HEK293 (cell line): ENCODE results near the gene INPP5D.

Source experiments
- CTCF ChIA-PET: fragments of 350-600 bp; formaldehyde crosslinking; extraction: SDS; loops from one replicate; lab custom pipeline; 2021; ENCODE audit warnings: antibody characterized with exemption; lab: Yijun Ruan, JAX
- POLR2A ChIA-PET: fragments of 300-600 bp; formaldehyde crosslinking; extraction: SDS; loops from one replicate; lab custom pipeline; 2020; ENCODE audit warnings: antibody characterized with exemption, inconsistent platforms; lab: Yijun Ruan, JAX
- H3K27ac ChIP-seq: fragments of 200-500 bp; sonication (Bioruptor generic); 2 replicates; pipeline ENCODE4 v1.5.1; 2014; ENCODE audit warnings: low read depth, low read length, control low read depth, inconsistent platforms; ENCODE audit errors: extremely low read depth
- H3K36me3 ChIP-seq, 2 experiments: fragments of 200-500 bp in 1 of 2; sonication (Bioruptor generic) in 1 of 2; 1 replicate in 1 of 2; 2 replicates in 1 of 2; pipeline ENCODE4 v1.5.1; 2014 to 2017; ENCODE audit warnings: inconsistent platforms in 2 of 2, low read length in 2 of 2; ENCODE audit not compliant: control insufficient read depth in 2 of 2, insufficient read depth in 1 of 2
- H3K4me1 ChIP-seq: fragments of 200-500 bp; sonication (Bioruptor generic); 2 replicates; pipeline ENCODE4 v1.5.1; 2014; ENCODE audit warnings: mild to moderate bottlenecking, low read length, inconsistent platforms; ENCODE audit not compliant: control insufficient read depth, insufficient read depth
- H3K4me3 ChIP-seq: 2 replicates; pipeline ENCODE4 v1.5.1; 2011; ENCODE audit warnings: low read depth, mild to moderate bottlenecking, control low read depth, low read length, moderate library complexity
- H3K9me3 ChIP-seq: fragments of 200-500 bp; sonication (Bioruptor generic); 2 replicates; pipeline ENCODE4 v1.5.1; 2014; ENCODE audit warnings: low read depth, low read length, inconsistent platforms; ENCODE audit not compliant: control insufficient read depth, insufficient read depth
- GFI1B ChIP-seq: fragments of 450-650 bp; formaldehyde crosslinking; IDR thresholded peaks from 2 replicates; pipeline ENCODE4 v1.5.1; 2016; ENCODE audit warnings: missing biosample characterization, missing genetic modification characterization
- GLIS1 ChIP-seq: fragments of 450-650 bp; formaldehyde crosslinking; IDR thresholded peaks from 2 replicates; pipeline ENCODE4 v1.5.1; 2016; ENCODE audit warnings: missing biosample characterization, missing genetic modification characterization
- HOXC10 ChIP-seq: sonication (generic); formaldehyde crosslinking; IDR thresholded peaks from 2 replicates; pipeline ENCODE4 v1.8.1; 2023; ENCODE audit warnings: mild to moderate bottlenecking, missing genetic modification reagents
- HOXD13 ChIP-seq: sonication (generic); formaldehyde crosslinking; IDR thresholded peaks from 2 replicates; pipeline ENCODE4 v1.8.0; 2022; ENCODE audit warnings: missing genetic modification reagents, borderline replicate concordance
- OSR2 ChIP-seq: fragments of 450-650 bp; formaldehyde crosslinking; IDR thresholded peaks from 2 replicates; pipeline ENCODE4 v1.5.1; 2016; ENCODE audit warnings: missing biosample characterization, missing genetic modification characterization
- RBAK ChIP-seq: fragments of 450-650 bp; formaldehyde crosslinking; IDR thresholded peaks from 2 replicates; pipeline ENCODE4 v1.5.1; 2016; ENCODE audit warnings: missing biosample characterization, missing genetic modification characterization
- SCRT1 ChIP-seq: fragments of 450-650 bp; formaldehyde crosslinking; IDR thresholded peaks from 2 replicates; pipeline ENCODE4 v1.5.1; 2016; ENCODE audit warnings: missing biosample characterization, missing genetic modification characterization, borderline replicate concordance
- ZBTB17 ChIP-seq: fragments of 450-650 bp; formaldehyde crosslinking; IDR thresholded peaks from 2 replicates; pipeline ENCODE4 v1.5.1; 2016; ENCODE audit warnings: missing biosample characterization, missing genetic modification characterization
- ZBTB8A ChIP-seq: fragments of 450-650 bp; formaldehyde crosslinking; IDR thresholded peaks from 2 replicates; pipeline ENCODE4 v1.5.1; 2016; ENCODE audit warnings: missing biosample characterization, missing genetic modification characterization
- ZEB2 ChIP-seq: fragments of 450-650 bp; formaldehyde crosslinking; IDR thresholded peaks from 2 replicates; pipeline ENCODE4 v1.5.1; 2016; ENCODE audit warnings: missing biosample characterization, missing genetic modification characterization
- ZFP41 ChIP-seq: fragments of 450-650 bp; formaldehyde crosslinking; IDR thresholded peaks from 2 replicates; pipeline ENCODE4 v1.5.1; 2016; ENCODE audit warnings: missing biosample characterization, missing genetic modification characterization, borderline replicate concordance
- ZNF174 ChIP-seq: fragments of 450-650 bp; formaldehyde crosslinking; IDR thresholded peaks from 2 replicates; pipeline ENCODE4 v1.5.0; 2017; ENCODE audit warnings: missing biosample characterization, mild to moderate bottlenecking, missing genetic modification characterization
- ZNF202 ChIP-seq: fragments of 450-650 bp; formaldehyde crosslinking; IDR thresholded peaks from 2 replicates; pipeline ENCODE4 v1.5.1; 2016; ENCODE audit warnings: missing biosample characterization, missing genetic modification characterization, borderline replicate concordance
- ZNF274 ChIP-seq, 2 experiments: fragments of 200-500 bp in 1 of 2; fragments of 450-650 bp in 1 of 2; sonication (Bioruptor generic) in 1 of 2; formaldehyde crosslinking in 1 of 2; IDR thresholded peaks; 2 replicates each; pipeline versions ENCODE4 v1.5.1 to v1.6.1; 2014 to 2016; ENCODE audit warnings: borderline replicate concordance in 1 of 2, inconsistent platforms in 1 of 2, low read length in 1 of 2, missing biosample characterization in 1 of 2, missing genetic modification characterization in 1 of 2
- ZNF324 ChIP-seq: fragments of 450-650 bp; formaldehyde crosslinking; IDR thresholded peaks from 2 replicates; pipeline ENCODE4 v1.5.1; 2016; ENCODE audit warnings: missing biosample characterization, missing genetic modification characterization
- ZNF404 ChIP-seq: fragments of 450-650 bp; formaldehyde crosslinking; IDR thresholded peaks from 2 replicates; pipeline ENCODE4 v1.5.1; 2017; ENCODE audit warnings: missing biosample characterization, missing genetic modification characterization
- ZNF433 ChIP-seq: fragments of 450-650 bp; formaldehyde crosslinking; IDR thresholded peaks from 2 replicates; pipeline ENCODE4 v1.5.1; 2016; ENCODE audit warnings: missing biosample characterization, missing genetic modification characterization, low read depth
- ZNF529 ChIP-seq: fragments of 450-650 bp; formaldehyde crosslinking; IDR thresholded peaks from 2 replicates; pipeline ENCODE4 v1.5.1; 2017; ENCODE audit warnings: missing genetic modification characterization, missing biosample characterization; ENCODE audit not compliant: insufficient replicate concordance
- ZNF544 ChIP-seq: fragments of 450-650 bp; formaldehyde crosslinking; IDR thresholded peaks from 2 replicates; pipeline ENCODE4 v1.5.0; 2017; ENCODE audit warnings: missing biosample characterization, missing genetic modification characterization
- ZNF664 ChIP-seq: fragments of 450-650 bp; formaldehyde crosslinking; IDR thresholded peaks from 2 replicates; pipeline ENCODE4 v1.5.1; 2016; ENCODE audit warnings: missing biosample characterization, missing genetic modification characterization
- ZNF704 ChIP-seq: fragments of 450-650 bp; formaldehyde crosslinking; IDR thresholded peaks from 2 replicates; pipeline ENCODE4 v1.5.1; 2016; ENCODE audit warnings: missing biosample characterization, missing genetic modification characterization
- ZNF785 ChIP-seq: fragments of 450-650 bp; formaldehyde crosslinking; IDR thresholded peaks from 2 replicates; pipeline ENCODE4 v1.5.1; 2016; ENCODE audit warnings: missing biosample characterization, missing genetic modification characterization
- ZNF837 ChIP-seq: fragments of 450-650 bp; formaldehyde crosslinking; IDR thresholded peaks from 2 replicates; pipeline ENCODE4 v1.5.1; 2016; ENCODE audit warnings: missing biosample characterization, missing genetic modification characterization
- ZXDB ChIP-seq: fragments of 450-650 bp; formaldehyde crosslinking; IDR thresholded peaks from 2 replicates; pipeline ENCODE4 v1.5.1; 2016; ENCODE audit warnings: missing biosample characterization, missing genetic modification characterization
- TF ChIP-seq, protein P1 (sequence below): fragments of 450-650 bp; formaldehyde crosslinking; IDR thresholded peaks from 2 replicates; pipeline ENCODE4 v1.5.1; 2017; ENCODE audit warnings: missing biosample characterization, missing genetic modification characterization
- TF ChIP-seq, protein P2 (sequence below): fragments of 450-650 bp; formaldehyde crosslinking; IDR thresholded peaks from 2 replicates; pipeline ENCODE4 v1.5.1; 2016; ENCODE audit warnings: missing biosample characterization, missing genetic modification characterization
- TF ChIP-seq, protein P3 (sequence below): fragments of 450-650 bp; formaldehyde crosslinking; IDR thresholded peaks from 2 replicates; pipeline ENCODE4 v1.5.1; 2016; ENCODE audit warnings: missing biosample characterization, missing genetic modification characterization
- TF ChIP-seq, protein P4 (sequence below): fragments of 450-650 bp; formaldehyde crosslinking; IDR thresholded peaks from 2 replicates; pipeline ENCODE4 v1.5.1; 2017; ENCODE audit warnings: missing biosample characterization, missing genetic modification characterization

The INPP5D gene

GRCh38 chr2:233085037-233085838 is 25.1 kb downstream of the INPP5D start (continued):
- TF ChIP-seq GFI1B (no peak), ZNF274 (IDR thresholded peaks at IDR 0.05; ENCODE audit: low read length) (no peak), ZNF274 (tag by site-specific recombination; IDR thresholded peaks at IDR 0.05; ENCODE audit: borderline replicate concordance) (no peak), ZNF837 (no peak)
- TF ChIP-seq, protein P1, sequence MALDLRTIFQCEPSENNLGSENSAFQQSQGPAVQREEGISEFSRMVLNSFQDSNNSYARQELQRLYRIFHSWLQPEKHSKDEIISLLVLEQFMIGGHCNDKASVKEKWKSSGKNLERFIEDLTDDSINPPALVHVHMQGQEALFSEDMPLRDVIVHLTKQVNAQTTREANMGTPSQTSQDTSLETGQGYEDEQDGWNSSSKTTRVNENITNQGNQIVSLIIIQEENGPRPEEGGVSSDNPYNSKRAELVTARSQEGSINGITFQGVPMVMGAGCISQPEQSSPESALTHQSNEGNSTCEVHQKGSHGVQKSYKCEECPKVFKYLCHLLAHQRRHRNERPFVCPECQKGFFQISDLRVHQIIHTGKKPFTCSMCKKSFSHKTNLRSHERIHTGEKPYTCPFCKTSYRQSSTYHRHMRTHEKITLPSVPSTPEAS (tag by site-specific recombination), result no peak

DNA sequence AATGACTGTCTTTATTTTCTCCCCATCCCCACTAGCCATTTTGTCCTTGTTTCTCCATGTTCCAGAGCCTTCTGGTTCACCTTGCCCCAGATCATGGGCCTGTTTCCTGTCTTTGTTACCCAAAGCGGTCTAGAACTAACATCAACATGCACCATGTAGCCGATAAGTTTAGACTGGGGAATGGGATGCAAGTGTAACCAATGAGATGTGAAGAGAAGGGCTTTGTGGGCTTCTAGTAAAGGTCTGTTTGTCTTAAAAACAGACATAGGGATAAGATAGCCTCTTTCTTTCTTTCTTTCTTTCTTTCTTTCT is 25.7 kb downstream of the INPP5D start:
- Histone ChIP-seq H3K4me3 (no peak overlapping the region), H3K36me3 (no peaks in the 10 kb centered on the region), H3K4me1 (no peaks in the 10 kb centered on the region), H3K27ac (no peak overlapping the region), H3K9me3 (no peaks in the 10 kb centered on the region)
- TF ChIP-seq ZNF174 (tag by site-specific recombination) (no peak), ZNF202 (no peak), SCRT1 (tag by site-specific recombination) (no peak), ZNF433 (no peak), ZNF529 (tag by site-specific recombination) (no peak), ZNF664 (tag by site-specific recombination) (no peak), ZNF324 (tag by site-specific recombination) (no peak)
- TF ChIP-seq, protein P2, sequence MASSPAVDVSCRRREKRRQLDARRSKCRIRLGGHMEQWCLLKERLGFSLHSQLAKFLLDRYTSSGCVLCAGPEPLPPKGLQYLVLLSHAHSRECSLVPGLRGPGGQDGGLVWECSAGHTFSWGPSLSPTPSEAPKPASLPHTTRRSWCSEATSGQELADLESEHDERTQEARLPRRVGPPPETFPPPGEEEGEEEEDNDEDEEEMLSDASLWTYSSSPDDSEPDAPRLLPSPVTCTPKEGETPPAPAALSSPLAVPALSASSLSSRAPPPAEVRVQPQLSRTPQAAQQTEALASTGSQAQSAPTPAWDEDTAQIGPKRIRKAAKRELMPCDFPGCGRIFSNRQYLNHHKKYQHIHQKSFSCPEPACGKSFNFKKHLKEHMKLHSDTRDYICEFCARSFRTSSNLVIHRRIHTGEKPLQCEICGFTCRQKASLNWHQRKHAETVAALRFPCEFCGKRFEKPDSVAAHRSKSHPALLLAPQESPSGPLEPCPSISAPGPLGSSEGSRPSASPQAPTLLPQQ (tag by site-specific recombination), result no peak
- POLR2A ChIA-PET, result no interaction called here
- CTCF ChIA-PET, result no interaction called here

DNA sequence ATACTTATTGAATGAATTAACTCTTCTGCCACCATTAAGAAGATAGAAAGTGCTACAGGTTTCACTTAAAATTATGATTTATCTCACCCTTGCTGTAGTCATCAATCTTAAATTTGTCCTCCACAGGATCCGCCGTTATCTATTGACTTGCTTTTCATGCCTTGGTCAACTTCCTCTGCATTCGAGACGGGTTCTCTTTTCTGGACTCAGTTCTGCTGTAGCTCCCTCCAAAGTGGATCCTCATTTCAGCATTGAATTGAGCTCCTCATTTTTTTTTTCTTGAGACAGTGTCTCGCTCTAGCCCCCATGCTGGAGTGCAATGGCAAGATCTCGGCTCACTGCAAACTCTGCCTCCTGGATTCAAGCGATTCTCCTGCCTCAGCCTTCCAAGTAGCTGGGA is 27.6 kb downstream of the INPP5D start:
- Histone ChIP-seq H3K4me3 (no peak overlapping the region), H3K9me3 (no peaks in the 10 kb centered on the region), H3K36me3 (no peaks in the 10 kb centered on the region), H3K27ac (no peak overlapping the region), H3K4me1 (no peaks in the 10 kb centered on the region)
- TF ChIP-seq ZNF404 (tag by site-specific recombination) (no peak), ZNF544 (no peak), HOXC10 (CRISPR knock-in tag) (no peak), ZXDB (tag by site-specific recombination) (no peak), ZBTB17 (tag by site-specific recombination) (no peak), GLIS1 (tag by site-specific recombination) (no peak), ZFP41 (tag by site-specific recombination) (no peak), ZEB2 (tag by site-specific recombination) (no peak), ZBTB8A (tag by site-specific recombination) (no peak), OSR2 (no peak), HOXD13 (CRISPR knock-in tag) (no peak), ZNF704 (no peak), ZNF785 (tag by site-specific recombination) (no peak), RBAK (tag by site-specific recombination) (no peak)
- TF ChIP-seq, protein P3, sequence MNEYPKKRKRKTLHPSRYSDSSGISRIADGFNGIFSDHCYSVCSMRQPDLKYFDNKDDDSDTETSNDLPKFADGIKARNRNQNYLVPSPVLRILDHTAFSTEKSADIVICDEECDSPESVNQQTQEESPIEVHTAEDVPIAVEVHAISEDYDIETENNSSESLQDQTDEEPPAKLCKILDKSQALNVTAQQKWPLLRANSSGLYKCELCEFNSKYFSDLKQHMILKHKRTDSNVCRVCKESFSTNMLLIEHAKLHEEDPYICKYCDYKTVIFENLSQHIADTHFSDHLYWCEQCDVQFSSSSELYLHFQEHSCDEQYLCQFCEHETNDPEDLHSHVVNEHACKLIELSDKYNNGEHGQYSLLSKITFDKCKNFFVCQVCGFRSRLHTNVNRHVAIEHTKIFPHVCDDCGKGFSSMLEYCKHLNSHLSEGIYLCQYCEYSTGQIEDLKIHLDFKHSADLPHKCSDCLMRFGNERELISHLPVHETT (tag by site-specific recombination), result no peak
- TF ChIP-seq, protein P4, sequence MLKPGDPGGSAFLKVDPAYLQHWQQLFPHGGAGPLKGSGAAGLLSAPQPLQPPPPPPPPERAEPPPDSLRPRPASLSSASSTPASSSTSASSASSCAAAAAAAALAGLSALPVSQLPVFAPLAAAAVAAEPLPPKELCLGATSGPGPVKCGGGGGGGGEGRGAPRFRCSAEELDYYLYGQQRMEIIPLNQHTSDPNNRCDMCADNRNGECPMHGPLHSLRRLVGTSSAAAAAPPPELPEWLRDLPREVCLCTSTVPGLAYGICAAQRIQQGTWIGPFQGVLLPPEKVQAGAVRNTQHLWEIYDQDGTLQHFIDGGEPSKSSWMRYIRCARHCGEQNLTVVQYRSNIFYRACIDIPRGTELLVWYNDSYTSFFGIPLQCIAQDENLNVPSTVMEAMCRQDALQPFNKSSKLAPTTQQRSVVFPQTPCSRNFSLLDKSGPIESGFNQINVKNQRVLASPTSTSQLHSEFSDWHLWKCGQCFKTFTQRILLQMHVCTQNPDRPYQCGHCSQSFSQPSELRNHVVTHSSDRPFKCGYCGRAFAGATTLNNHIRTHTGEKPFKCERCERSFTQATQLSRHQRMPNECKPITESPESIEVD (tag by site-specific recombination), result no peak
- ChIA-PET POLR2A (no interaction called here), CTCF (interaction anchor here (0.6 to 1.3 kb wide), 2 partner anchors 11 to 256 kb away, joined by 3 to 4 read pairs; no protein-coding TSS in a partner anchor)
